Adipocyte (in vitro differentiated cells): ENCODE data around the gene FBXL13.
A peak's percentile ranks its signal among the peaks of the same experiment; 100 is the strongest.
"Not testable (repeated sequence)": the region's sequence is repeated elsewhere in the genome, so short reads cannot be mapped to it uniquely, and the experiment has no call there.

Source experiments
- DNase-seq: peaks from one replicate; pipeline ENCODE4 v3.0.0-alpha.2; 2015; ENCODE audit warnings: low read depth
- H3K27me3 ChIP-seq: replicated peaks from 2 replicates; pipeline ENCODE4 v1.7.0; 2013; ENCODE audit warnings: mild to moderate bottlenecking, low read length, moderate library complexity; ENCODE audit not compliant: control insufficient read depth, insufficient read depth
- H3K36me3 ChIP-seq: 2 replicates; pipeline ENCODE4 v1.7.0; 2013; ENCODE audit warnings: low read length, mild to moderate bottlenecking, moderate library complexity; ENCODE audit not compliant: control insufficient read depth, insufficient read depth, severe bottlenecking
- H3K4me1 ChIP-seq: 2 replicates; pipeline ENCODE4 v1.7.0; 2013; ENCODE audit warnings: mild to moderate bottlenecking, low read length, moderate library complexity; ENCODE audit not compliant: control insufficient read depth, insufficient read depth
- H3K4me3 ChIP-seq: 2 replicates; pipeline ENCODE4 v1.7.0; 2013; ENCODE audit warnings: mild to moderate bottlenecking, low read length, moderate library complexity
- H3K9ac ChIP-seq: 2 replicates; pipeline ENCODE4 v1.7.0; 2013; ENCODE audit warnings: mild to moderate bottlenecking, low read length, moderate library complexity
- H3K9me3 ChIP-seq: 2 replicates; pipeline ENCODE4 v1.7.0; 2013; ENCODE audit warnings: mild to moderate bottlenecking, low read length, moderate library complexity; ENCODE audit not compliant: control insufficient read depth

FBXL13 gene

DNA sequence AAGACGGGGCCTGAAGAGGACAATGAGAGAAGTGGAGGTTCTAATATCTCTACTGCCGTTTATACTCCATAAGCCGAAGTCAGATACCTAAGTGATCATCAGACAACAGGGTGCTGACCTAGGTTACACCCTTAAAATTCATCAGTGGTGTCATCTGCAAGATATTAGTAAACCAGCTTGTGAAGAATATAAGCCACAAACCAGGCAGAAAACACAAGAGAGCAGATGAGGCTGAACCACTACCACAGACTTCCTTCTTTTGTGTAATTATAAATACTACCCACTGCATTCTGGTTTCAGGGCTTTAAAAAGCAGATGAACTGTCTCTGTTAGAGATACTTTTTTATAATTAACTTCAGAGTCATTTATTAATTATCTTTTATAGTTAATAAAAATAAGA, 230.7 kb downstream of the FBXL13 start:
- no peak overlapping the region for H3K9ac ChIP-seq

DNA sequence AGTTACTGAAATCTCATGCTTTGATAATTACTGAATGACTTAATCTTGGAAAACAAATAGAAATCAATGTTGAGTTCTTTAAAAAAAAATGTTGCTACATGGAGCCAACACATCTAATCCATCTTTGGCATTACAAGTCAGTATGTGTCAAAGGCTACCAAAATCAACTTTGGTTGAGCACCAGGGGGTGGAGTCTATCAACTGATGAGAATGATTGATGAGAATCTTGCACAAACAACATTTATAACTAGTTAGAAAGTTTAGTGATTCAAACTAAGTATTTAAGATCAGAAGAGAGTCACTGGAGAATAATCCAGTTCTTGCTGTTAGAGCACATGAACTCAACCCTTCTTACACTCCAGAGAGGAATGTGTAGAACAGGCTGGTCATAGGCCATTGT, 232.3 kb downstream of the FBXL13 start:
- H3K4me1 ChIP-seq: peaks cover 7% of the 10 kb centered on the region
- no peak overlapping the region for H3K4me3 ChIP-seq
- H3K27me3 ChIP-seq: no peaks in the 10 kb centered on the region
- no peaks in the 10 kb centered on the region for H3K36me3 ChIP-seq
- no peaks in the 10 kb centered on the region for H3K9me3 ChIP-seq
- DNase-seq: no peak
- H3K9ac ChIP-seq: no peak overlapping the region

More for the DNA sequence above, 230.7 kb downstream of the FBXL13 start:
- peaks cover 5% of the 10 kb centered on the region for H3K4me1 ChIP-seq
- H3K9me3 ChIP-seq: no peaks in the 10 kb centered on the region
- H3K4me3 ChIP-seq: no peak overlapping the region
- no peaks in the 10 kb centered on the region for H3K36me3 ChIP-seq
- DNase-seq: no peak
- no peaks in the 10 kb centered on the region for H3K27me3 ChIP-seq

DNA sequence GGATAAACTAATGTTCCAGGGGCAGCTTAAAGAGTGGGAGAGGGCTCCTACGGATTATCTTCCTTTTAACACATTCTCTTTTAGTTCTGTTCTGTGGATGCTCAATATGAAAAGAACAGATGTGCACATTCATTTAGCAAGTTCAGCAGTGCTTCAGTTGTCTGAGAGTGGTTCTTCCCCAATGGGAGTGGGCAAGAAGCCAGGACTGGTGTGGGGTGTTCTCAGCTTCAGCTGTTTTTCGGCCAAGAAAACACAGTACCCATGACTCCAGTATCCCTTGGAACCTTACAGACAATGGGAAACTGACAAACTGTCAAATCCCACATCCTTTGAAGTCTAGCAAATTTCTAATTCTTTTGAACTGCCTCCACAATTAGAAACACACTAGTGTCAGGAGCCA, 233.3 kb downstream of the FBXL13 start:
- H3K9me3 ChIP-seq: no peaks in the 10 kb centered on the region
- no peak overlapping the region for H3K9ac ChIP-seq
- peaks cover 17% of the 10 kb centered on the region for H3K4me1 ChIP-seq
- no peak overlapping the region for H3K4me3 ChIP-seq
- H3K36me3 ChIP-seq: no peaks in the 10 kb centered on the region
- no peaks in the 10 kb centered on the region for H3K27me3 ChIP-seq
- no peak for DNase-seq

DNA sequence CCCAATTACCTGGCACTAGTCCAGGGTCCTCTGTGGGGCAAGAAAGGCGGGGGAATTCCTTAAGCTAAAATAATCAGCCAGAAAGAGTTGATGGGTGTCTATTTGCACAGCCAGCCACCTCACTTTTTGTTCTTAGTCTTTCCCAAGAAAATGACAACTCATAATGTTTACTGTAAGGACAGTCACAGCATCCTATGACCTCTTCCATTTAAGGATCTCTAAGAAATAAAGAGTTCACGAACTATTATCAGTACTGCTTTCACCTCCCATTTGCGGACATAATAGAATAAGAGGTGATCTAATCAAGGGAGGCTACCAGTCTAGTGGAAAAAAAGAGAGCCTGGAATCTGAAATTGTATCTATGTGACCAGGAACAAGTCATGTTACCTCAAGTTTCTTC, 234.2 kb downstream of the FBXL13 start:
- Histone ChIP-seq H3K9me3 (no peaks in the 10 kb centered on the region), H3K4me3 (no peak overlapping the region), H3K4me1 (peaks cover 22% of the 10 kb centered on the region), H3K36me3 (no peaks in the 10 kb centered on the region), H3K27me3 (no peaks in the 10 kb centered on the region), H3K9ac (no peak overlapping the region)
- DNase-seq: no peak

DNA sequence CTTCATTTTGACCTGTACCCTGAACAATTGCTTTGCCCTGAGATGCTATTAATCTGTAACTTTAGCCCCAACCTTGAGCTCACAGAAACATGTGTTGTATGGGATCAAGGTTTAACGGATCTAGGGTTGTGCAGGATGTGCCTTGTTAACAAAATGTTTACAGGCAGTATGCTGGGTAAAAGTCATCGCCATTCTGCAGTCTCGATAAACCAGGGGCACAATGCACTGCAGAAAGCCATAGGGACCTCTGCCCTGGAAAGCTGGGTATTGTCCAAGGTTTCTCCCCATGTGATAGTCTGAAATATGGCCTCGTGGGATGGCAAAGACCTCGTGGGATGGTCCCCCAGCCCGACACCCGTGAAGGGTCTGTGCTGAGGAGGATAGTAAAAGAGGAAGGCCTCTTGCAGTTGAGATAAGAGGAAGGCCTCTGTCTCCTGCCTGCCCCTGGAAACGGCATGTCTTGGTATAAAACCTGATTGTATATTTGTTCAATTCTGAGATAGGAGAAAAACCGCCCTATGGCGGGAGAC, 236.0 kb downstream of the FBXL13 start:
- not testable (repeated sequence) for H3K9ac ChIP-seq, H3K9me3 ChIP-seq, H3K27me3 ChIP-seq, DNase-seq, H3K36me3 ChIP-seq, H3K4me3 ChIP-seq
- peaks cover 32% of the 10 kb centered on the region for H3K4me1 ChIP-seq

DNA sequence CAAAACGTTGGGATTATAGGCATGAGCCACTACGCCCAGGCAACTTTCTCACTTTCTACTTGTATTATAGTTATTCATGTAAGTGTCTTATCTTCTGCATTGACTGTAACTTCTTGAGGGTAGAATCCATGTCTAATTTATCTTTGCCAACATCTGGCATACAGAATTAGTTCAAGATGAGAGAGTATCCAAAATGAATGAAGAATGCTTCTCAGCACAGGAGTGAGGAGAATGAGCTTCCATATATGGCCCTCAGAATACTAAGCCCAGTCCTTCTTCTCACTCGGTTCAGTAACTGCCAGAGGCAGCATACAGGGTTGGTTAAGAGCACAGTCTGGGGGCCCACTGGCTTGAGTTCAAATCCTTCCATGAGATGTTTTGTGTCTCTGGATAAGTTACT, 236.8 kb downstream of the FBXL13 start:
- Histone ChIP-seq H3K4me1 (peaks cover 38% of the 10 kb centered on the region), H3K9me3 (no peaks in the 10 kb centered on the region), H3K9ac (no peak overlapping the region), H3K4me3 (no peak overlapping the region), H3K36me3 (no peaks in the 10 kb centered on the region), H3K27me3 (no peaks in the 10 kb centered on the region)
- DNase-seq: no peak

DNA sequence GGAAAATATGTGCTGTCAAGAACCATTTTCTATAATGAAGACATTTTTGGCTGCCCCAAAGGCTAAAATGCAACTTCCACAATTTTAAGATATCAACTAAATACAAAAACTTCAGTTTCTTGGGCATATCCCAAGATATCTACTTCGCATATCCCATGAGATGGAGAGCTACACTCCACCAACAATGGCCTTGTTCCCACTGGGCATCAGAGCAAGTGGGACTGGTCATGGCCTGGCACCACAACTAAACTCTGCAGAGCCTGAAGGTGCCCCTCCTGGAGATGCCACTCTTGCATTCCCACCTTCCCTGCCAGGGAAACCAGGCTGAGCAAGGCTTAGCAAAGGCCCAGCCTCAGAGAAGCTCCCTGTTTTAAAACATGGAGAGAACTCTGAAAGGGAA, 237.6 kb downstream of the FBXL13 start:
- Histone ChIP-seq H3K27me3 (no peaks in the 10 kb centered on the region), H3K4me3 (no peak overlapping the region), H3K4me1 (peaks cover 37% of the 10 kb centered on the region), H3K9me3 (no peaks in the 10 kb centered on the region), H3K36me3 (no peaks in the 10 kb centered on the region), H3K9ac (no peak overlapping the region)
- no peak for DNase-seq

DNA sequence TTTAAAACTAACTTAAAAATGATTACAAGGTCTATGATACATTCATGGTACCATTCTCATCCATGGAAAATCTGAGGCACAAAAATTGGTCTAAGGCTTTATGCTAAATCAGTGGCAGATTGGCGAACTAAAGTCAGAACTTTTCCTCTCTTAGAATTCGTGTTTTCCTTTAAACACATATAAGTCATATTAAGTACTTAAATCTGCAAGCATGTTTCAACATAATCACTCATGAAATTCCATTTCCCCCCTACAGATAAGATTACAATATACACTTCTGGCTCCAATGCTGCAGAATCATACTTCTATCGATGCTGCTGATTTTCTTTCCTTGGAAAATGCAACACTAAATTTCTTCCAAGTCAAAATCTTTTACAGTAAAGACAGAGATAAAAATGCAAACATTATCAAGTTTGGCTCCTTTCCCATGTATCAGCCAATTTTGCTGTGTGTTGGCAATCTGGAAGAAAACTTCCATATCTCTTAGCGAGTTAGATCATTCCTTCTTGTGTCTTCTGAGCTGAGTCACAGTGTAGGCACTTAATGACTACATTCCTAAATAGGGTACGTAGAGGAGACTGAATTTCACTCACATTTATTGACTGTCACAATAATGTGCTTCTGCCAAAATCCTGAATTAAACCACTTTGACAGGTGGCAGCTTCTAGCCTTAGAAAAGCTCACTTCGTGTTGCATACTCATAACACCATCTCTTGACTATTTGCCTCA, 238.2 kb downstream of the FBXL13 start:
- Histone ChIP-seq H3K4me3 (no peak overlapping the region), H3K9me3 (no peaks in the 10 kb centered on the region)

DNA sequence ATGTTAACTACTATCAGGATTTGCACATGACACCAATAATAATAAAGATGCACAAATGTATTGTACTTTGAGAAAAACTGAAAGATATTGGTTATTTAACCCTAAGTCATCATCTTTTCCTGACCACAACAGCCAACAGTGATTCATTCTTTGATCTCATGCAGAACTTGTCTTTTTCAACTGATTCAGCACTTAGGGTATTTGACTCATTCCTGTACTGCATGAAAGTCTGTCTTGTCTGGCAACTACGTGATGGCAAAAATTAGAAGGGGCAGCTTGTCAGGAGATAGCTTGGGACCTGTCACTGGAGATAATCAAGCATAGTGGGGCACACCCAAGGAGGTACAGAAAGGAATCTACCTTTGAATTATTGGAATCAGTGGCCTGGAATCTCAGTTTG, 239.6 kb downstream of the FBXL13 start:
- H3K4me3 ChIP-seq: no peak overlapping the region
- peak; percentile 66 for DNase-seq
- H3K4me1 ChIP-seq: peaks cover 37% of the 10 kb centered on the region
- no peaks in the 10 kb centered on the region for H3K36me3 ChIP-seq
- H3K27me3 ChIP-seq: no peaks in the 10 kb centered on the region
- no peak overlapping the region for H3K9ac ChIP-seq
- H3K9me3 ChIP-seq: no peaks in the 10 kb centered on the region

More for the DNA sequence above, 238.2 kb downstream of the FBXL13 start:
- DNase-seq: peak; percentile 85
- no peaks in the 10 kb centered on the region for H3K27me3 ChIP-seq
- peaks cover 37% of the 10 kb centered on the region for H3K4me1 ChIP-seq
- H3K36me3 ChIP-seq: no peaks in the 10 kb centered on the region
- no peak overlapping the region for H3K9ac ChIP-seq

DNA sequence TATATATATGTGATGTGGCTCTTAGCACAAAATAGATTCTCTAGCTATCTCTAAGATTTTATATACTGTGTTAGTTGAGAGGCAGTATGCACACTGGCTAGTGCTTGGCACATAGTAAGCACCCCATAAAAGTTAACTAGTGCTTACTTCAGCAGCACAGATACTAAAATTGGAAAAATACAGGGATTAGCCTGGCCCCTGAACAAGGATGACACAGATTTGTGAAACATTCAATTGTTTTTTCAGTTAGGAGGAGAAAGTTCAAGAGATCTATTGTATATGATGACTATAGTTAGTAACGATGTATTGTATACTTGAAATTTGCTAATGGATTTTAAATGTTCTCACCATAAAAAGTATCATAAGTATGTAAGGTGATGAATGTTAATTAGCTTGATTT, 240.1 kb downstream of the FBXL13 start:
- DNase-seq: no peak
- peaks cover 37% of the 10 kb centered on the region for H3K4me1 ChIP-seq

DNA sequence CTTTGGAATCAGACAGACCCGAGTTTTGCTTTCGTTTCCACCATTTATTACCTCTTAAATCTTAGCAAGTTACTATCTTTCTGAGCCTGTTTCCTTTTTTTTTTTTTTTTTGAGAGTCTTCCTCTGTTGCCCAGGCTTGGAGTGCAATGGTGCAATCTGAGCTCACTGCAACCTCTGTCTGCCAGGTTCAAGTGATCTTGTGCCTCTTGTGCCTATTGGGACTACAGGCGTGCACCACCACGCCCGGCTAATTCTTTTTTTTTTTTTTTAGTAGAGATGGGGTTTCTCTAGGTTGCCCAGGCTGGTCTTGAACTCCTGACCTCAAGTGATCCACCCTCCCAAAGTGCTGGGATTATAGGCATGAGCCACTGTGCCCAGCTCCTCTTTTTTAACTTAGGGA, 241.3 kb downstream of the FBXL13 start:
- DNase-seq: no peak

More for the DNA sequence above, 240.1 kb downstream of the FBXL13 start:
- no peaks in the 10 kb centered on the region for H3K36me3 ChIP-seq
- no peak overlapping the region for H3K9ac ChIP-seq
- no peaks in the 10 kb centered on the region for H3K9me3 ChIP-seq
- H3K4me3 ChIP-seq: no peak overlapping the region
- no peaks in the 10 kb centered on the region for H3K27me3 ChIP-seq

DNA sequence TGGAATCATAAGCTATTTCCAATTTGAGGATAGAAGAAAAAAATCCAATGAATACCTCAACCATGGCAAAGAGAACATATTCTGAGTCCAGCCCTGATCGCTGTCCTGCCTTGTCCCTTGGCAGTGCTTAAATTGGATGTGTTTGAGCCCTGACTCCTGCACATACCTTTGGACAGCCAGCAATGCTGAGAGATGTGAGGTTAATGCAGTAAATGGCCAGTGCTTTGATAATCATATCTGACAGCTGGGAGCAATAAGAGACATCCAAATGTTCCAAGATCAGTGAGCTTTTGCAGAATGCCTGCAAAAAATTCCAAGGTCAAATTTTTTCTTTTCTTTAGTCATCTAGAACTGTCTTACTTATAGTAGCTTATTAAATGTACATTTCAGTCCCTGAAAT, 241.9 kb downstream of the FBXL13 start:
- H3K36me3 ChIP-seq: no peaks in the 10 kb centered on the region
- H3K9ac ChIP-seq: no peak overlapping the region
- no peak overlapping the region for H3K4me3 ChIP-seq
- DNase-seq: peak; percentile 44
- H3K4me1 ChIP-seq: peaks cover 37% of the 10 kb centered on the region
- no peaks in the 10 kb centered on the region for H3K9me3 ChIP-seq
- no peaks in the 10 kb centered on the region for H3K27me3 ChIP-seq

More for the DNA sequence above, 241.3 kb downstream of the FBXL13 start:
- Histone ChIP-seq H3K9me3 (no peaks in the 10 kb centered on the region), H3K27me3 (no peaks in the 10 kb centered on the region), H3K9ac (no peak overlapping the region), H3K4me3 (peak overlapping the region; percentile 59), H3K4me1 (peaks cover 37% of the 10 kb centered on the region), H3K36me3 (no peaks in the 10 kb centered on the region)
